NCI-H1694 treated with DMSO at 0.1 percent for 48 hours (cell line): ENCODE measurements around the gene GPATCH1.
"Not testable (repeated sequence)": the region's sequence is repeated elsewhere in the genome, so short reads cannot be mapped to it uniquely, and the experiment has no call there.

ENCODE experiments used
- DNase-seq: peaks from one replicate; lab custom pipeline; 2025; lab: John Stamatoyannopoulos, UW

Gene GPATCH1, protein sequence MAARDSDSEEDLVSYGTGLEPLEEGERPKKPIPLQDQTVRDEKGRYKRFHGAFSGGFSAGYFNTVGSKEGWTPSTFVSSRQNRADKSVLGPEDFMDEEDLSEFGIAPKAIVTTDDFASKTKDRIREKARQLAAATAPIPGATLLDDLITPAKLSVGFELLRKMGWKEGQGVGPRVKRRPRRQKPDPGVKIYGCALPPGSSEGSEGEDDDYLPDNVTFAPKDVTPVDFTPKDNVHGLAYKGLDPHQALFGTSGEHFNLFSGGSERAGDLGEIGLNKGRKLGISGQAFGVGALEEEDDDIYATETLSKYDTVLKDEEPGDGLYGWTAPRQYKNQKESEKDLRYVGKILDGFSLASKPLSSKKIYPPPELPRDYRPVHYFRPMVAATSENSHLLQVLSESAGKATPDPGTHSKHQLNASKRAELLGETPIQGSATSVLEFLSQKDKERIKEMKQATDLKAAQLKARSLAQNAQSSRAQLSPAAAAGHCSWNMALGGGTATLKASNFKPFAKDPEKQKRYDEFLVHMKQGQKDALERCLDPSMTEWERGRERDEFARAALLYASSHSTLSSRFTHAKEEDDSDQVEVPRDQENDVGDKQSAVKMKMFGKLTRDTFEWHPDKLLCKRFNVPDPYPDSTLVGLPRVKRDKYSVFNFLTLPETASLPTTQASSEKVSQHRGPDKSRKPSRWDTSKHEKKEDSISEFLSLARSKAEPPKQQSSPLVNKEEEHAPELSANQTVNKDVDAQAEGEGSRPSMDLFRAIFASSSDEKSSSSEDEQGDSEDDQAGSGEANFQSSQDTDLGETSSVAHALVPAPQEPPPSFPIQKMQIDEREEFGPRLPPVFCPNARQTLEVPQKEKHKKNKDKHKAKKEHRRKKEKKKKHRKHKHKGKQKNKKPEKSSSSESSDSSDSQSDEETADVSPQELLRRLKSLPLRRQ

DNA sequence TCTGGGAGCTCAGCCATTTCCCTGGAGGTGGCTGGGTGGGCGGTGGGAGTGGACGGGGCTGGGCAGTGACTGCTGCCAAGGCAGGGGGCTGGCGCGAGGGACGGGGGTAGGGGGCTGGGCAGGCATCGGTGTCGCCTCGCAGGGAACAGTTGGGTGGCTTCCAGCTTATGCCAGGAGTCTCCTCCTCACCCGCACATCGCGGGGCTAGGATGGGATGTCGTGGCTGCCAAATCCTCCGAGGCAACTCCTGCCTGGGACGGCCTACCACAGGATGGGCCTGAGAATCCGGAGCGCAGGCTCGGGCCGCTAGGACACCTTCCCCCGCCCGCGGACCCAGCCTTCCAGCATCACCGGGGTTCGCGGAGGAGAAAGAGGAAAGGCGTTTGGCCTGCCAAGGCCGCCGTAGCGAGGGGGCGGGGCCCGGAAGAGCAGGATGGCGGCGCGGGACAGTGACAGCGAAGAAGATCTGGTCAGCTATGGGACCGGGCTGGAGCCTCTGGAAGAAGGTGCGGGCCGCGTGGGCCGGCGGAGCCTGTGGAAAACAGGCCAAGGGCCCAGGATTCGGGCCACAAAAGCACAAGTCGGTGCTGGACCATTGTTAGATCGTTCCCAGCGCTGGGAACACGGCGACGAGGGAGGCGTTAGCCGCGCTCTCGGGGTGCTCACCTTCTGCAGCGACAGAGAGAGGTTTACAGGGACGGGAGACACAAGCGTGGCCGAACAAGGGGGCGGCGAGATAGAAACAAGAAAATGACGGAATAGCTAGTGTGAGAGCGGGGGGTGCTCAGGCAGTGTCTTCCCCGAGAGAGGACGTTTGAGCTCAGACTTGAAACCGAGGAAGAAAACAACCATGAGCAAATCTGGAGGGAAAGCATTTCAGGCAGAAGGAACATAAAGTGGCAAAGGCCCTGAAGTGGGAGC is at the start of gene GPATCH1:
GPATCH1 (plus strand) TSS at position 421 of the 921 bp plus-strand sequence; CDS start at position 434, 13 bp downstream.
- DNase-seq, result peak; percentile 74

DNA sequence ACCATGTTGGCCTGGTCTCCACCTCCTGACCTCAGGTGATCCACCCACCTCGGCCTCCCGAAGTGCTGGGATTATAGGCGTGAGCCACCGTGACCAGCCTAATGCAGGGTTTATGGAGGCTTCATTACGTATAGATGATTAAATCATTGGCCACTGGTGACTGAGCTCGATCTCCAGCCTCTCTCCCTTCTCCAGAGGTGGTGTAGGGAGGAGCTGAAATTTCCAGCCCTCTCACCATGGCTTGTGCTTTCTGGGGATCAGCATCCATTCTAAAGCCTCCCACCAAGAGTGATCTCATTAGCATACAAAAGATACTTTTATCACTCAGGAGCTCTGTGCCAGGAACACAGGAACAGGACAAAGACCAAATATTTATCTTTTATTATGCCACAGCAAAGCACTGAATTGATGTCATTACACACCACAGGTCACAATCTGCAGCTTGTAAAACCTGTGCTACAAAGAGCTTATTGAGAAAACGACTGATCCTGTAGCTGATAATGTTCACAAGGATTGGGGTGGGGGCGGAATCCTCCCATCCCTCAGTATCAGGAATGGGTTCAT is 48.7 kb upstream of the GPATCH1 start:
- no peak for DNase-seq

DNA sequence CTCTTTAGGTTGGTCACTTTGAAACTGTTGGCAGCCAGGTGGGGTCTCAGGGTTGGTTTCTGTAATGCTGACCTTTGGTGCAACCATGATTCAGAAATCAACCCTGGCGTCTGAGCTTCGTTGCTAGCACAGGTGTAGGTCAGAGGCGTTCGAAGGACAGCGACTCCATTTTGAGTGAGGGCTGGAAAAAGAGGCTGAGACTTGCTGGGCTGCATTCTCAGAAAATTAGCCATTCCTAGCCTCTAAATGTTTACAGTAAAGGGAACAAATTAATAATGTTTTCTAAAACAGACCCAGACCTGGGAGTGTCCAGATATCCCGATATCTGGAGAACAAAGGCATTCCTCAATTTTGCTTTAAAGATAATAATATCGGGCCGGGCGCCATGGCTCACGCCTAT is 45.5 kb upstream of the GPATCH1 start:
- no peak for DNase-seq

DNA sequence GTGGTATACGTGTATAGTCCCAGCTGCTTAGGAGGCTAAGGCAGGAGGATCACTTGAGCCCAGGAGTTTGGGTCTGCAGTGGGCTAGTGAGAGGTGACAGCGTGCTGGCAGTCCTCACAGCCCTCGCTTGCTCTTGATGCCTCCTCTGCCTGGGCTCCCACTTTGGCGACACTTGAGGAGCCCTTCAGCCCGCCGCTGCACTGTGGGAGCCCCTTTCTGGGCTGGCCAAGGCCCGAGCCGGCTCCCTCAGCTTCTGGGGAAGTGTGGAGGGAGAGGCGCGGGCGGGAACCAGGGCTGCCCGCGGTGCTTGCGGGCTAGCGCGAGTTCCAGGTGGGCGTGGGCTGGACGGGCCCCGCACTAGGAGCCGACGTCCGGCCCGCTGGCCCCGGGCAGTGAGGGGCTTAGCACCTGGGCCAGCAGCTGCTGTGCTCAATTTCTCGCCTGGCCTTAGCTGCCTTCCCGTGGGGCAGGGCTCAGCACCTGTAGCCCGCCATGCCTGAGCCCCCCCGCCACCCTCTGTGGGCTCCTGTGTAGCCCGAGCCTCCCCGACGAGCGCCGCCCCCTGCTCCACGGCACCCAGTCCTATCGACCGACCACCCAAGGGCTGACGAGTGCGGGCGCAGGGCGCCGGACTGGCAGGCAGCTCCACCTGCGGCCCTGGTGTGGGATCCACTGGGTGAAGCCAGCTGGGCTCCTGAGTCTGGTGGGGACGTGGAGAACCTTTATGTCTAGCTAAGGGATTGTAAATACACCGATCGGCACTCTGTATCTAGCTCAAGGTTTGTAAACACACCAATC is 44.4 kb upstream of the GPATCH1 start:
- DNase-seq, result not testable (repeated sequence)

DNA sequence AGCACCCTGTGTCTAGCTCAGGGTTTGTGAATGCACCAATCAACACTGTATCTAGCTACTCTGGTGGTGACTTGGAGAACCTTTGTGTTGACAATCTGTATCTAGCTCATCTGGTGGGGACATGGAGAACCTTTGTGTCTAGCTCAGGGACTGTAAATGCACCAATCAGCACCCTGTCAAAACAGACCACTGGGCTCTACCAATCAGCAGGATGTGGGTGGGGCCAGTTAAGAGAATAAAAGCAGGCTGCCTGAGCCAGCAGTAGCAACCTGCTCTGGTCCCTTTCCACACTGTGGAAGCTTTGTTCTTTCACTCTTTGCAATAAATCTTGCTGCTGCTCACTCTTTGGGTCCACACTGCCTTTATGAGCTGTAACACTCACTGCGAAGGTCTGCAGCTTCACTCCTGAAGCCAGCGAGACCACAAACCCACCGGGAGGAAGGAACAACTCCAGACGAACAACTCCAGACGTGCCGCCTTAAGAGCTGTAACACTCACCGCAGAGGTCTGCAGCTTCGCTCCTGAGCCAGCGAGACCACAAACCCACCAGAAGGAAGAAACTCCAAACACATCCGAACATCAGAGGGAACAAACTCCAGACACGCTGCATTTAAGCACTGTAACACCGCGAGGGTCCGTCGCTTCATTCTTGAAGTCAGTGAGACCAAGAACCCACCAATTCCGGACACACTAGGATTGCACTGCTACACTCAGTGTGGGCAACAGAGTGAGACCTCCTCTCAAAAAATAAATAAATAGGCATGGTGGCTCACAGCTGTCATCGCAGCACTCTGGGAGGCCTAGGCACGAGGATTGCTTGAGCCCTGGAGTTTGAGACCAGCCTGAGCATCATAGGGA is 43.6 kb upstream of the GPATCH1 start:
- not testable (repeated sequence) for DNase-seq

DNA sequence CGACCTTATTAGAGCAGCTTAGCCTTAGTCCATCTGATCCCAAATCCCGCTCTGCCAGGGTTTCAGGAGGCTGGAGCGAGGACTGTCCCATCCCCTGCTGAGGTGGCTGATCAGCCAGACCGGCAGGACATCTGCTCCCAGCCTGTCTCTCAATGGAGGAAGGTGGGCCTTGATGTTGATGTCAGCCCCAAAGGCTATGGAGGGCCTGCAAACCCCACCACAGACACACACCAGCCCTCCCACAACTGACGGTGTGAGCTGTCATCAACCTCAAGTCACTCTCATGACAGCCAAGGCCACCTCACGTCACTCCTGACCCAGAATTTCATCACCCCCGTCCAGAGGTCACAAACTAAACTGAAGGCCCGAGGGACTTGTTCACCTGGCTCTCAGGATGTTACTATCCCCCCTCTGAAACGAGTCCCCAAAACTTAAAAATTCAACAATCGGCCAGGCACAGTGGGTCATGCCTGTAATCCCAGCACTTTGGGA is 41.8 kb upstream of the GPATCH1 start:
- no peak for DNase-seq

DNA sequence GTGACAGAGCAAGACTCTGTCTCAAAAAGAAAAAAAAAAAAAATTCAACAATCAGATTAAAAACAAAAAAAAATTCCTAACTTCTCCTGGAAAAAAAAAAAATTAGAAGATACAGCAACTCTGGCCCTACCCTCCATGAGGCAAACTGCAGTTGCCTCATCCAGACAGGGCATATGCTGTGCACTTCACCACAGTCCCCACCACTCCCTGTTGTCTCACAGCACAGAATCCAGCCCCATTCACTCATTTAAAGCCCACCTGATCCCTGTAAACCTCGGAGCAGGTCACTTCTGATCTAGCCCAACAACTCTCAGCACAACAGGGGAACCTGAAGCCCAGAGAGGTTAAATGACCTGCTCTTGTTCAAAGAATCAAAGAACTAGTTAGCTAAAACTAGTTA is 41.2 kb upstream of the GPATCH1 start:
- no peak for DNase-seq

DNA sequence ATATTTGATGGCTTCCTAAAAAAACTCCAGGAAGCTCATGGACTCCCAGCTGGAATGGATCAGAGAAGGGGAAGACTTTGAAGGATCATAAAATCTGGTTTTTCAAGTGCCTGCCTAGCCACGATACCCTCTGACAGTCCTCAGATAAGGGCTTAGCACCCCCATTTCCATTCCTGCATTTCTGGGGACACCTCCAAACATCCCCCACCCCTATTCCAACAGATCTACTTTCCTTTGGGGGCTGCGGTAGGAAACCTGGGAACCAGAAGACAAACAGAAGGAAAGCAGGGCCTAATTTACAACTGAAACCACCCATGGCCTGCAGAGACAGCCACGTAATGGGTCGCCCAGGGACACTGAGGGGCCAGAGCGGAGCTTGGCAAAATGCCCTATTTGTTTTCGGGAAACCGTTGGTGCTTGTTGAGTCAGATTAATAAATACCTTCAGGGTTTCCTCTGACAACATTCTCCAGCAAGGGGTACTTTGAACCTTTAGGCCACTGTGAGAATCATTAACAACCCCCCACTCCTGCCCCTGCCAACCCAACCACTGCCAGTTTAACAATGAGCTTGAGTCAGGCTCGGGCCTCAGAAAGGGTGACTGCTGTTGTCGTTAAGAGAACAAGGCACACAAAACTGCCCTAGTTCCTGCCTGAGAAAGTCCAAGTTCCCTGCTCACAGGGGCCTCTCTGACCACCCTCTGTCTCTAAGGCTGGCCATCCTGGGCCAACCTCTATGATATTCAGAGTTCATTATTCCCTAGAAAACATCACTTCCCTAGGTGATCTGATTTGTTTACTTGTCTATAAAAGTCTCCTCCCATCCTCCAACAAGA is 39.8 kb upstream of the GPATCH1 start:
- no peak for DNase-seq

DNA sequence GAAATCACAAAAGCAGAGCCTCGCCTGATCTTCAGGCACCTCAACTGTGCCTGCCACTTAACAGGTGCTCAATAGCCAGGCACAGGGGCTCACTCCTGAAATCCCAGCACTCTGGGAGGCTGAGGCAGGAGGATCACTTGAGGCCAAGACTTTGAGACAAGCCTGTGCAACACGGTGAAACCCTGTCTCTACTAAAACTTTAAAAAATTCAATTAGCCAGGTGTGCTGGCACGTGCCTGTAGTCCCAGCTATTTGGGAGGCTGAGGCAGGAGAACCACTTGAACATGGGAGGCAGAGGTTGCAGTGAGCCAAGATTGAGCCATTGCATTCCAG is 39.2 kb upstream of the GPATCH1 start:
- DNase-seq, result not testable (repeated sequence)

DNA sequence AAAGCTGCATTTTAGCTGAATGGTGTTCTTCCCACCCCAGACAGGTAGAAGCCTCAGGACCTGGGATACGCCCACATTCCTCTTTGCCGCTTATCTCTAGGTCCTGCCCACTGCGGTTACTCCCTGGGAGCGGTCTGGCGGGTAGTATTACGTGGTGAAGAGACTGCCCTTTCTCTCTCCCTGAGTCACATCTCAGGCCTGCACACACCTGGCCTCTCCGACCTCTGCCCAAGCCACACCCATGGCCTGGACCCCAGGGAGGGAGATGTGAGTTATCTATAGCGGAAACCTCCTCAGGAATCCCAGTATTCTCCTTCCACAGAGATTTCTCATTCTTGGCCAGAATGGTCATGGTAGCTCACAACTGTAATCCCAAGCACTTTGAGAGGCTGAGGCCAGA is 33.6 kb upstream of the GPATCH1 start:
- no peak for DNase-seq

DNA sequence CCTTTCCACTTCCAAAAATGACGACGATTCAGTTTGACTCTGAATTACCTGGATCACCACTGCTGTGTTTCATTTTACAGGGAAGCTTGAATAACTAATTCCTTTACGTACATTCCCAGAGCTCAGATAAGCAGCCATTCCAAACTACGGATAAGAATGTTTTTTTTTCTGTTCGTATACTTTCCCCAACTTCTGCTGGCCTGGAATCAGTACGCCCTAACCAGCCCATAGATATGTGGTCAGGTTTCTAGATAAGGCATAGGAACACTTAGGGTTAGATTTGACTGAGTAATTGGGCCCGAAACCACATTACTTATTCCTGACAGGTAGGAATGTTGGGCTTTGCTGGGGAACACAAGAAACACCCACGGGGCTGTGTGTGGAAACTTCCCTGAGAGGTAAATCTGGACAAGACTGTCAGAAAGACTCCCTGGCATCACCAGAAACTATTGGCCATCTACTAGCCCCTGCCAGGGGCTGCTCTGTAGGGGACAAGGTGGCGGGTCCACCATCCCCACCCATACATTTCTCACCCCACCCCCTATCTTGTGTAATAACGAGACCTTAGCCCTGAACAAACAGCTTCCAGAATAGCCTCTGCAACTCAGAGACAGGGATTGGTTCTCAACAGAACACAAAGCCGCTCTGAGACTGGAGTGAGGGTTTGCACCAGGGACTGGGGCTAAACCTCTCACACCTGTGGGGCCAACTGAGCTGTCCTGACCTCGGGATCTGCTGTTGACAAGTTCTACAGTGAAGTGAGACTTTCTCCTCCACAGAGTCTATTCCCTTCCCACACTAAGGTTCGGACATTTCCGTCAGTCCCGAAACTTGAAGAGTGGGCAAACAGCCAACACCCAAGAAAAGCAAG is 31.9 kb upstream of the GPATCH1 start:
- DNase-seq, result no peak

DNA sequence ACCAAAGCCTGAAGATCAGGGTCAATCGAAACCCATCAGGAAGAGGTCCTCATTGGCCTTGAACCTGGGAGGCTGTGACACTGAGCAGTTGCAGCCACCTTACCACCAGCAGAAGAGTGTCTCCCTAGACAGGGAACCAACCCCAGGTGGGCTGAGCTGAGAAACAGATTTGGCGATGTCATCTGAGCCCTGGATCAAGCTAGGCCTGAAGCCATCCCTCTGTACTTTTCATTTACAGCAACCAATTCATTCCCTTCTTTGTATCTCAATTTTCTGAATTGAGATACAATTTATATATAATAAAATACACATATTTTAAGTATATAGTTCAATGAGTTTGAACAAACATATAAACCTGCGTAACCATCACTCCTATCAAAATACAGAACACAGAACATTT is 30.9 kb upstream of the GPATCH1 start:
- DNase-seq, result no peak

DNA sequence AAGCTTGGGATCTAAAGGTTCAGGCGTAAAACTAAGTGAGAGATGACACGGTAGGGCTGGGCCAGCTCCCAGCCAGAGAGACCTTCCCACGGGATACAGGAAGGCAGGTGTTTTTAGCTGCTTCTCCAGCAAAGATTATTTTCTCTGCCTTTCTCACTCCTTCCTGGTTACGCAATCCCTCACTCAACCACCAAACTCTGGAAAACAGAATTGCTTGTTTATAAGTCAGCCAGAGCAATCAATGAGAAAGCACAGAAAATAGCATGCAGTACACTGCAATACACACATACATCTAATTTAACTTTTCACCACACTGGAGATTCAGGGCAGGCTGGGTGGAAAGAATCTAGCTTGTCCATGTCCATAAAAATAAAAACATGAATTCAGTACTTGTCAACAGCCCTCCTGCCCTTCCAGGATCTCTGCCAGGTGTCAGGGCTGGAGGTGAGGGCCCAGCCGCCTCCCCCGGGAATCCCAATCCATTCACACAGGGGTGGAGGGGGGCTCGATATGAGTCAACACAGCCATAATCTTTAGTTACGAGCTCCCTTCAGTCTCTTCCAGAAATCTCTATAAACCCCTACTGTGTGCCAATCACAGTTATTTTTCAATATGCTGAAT is 28.5 kb upstream of the GPATCH1 start:
- no peak for DNase-seq

DNA sequence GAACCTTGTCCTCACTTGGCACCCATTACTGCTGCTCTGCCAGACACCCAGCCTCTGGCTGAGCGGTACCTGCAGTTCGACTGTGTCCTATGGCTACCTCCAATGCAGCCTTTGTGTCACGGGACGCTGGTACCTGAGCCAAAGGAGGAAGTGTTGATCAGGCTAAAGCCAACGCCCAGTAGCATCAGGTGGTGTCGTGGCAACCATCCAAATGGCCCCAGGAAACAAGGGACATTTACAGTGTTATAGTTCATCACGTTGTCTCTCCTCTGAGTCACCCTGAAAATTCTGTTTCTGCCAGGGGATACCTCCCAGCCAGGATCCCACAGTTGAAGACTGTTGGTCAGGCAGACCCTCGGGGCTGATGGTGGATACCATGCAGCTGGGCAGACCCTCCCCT is 26.4 kb upstream of the GPATCH1 start:
- no peak for DNase-seq

DNA sequence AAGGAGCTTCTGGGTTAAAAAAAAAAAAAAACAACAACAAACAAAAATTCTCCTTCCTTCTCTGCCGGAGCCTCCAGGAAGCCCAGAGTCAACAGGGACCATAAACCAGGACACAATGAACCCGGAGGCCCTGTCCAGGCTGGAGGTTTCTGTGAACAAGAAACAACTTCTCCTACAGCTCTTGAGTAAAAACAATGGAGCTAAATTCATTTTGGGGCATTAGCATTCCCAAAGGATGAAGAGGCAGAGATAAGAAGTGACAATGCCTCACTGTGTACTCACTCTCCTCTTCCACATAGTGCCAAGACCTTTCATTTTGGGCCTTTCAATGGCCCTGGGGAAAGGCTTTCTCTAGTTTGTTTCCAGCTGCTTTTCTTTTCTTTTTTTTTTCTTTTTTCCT is 25.3 kb upstream of the GPATCH1 start:
- no peak for DNase-seq

DNA sequence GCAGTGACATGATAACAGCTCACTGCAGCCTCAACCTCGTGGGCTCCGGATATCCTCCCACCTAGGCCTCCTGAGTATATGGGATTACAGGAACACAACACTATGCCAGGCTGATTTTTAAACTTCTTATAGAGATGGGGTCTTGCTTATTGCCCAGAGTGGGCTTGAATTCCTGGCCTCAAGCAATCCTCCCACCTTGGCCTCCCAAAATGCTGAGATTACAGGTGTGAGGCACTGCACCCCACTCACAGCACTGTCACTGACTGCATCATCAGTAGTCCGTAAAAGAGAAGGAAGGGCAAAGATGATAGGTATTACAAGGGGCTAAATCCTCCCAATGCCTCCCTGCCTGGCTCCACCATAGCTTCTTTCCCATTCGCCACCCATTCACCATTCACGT is 20.4 kb upstream of the GPATCH1 start:
- DNase-seq, result no peak

DNA sequence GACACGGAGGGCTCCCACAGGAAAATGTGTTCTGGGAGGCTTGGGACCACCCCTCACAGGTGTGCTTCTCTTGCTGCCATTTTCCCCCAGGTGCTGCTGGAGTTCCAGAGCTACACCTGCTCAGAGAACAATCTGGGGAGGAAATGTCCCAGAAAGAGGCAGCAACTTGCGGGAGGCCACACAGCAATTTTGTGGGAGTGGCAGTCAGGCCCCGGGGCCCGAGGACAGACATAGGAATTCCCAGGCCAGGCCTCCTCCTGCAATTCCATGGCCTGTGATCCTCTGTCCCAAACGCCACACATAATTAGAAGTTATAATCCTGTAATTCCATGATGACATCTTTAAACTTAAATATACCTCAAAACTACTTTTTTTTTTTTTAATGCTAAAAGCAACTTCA is 18.1 kb upstream of the GPATCH1 start:
- no peak for DNase-seq
